Measurements from ENCODE around the gene RUNX1.

Gene RUNX1

DNA sequence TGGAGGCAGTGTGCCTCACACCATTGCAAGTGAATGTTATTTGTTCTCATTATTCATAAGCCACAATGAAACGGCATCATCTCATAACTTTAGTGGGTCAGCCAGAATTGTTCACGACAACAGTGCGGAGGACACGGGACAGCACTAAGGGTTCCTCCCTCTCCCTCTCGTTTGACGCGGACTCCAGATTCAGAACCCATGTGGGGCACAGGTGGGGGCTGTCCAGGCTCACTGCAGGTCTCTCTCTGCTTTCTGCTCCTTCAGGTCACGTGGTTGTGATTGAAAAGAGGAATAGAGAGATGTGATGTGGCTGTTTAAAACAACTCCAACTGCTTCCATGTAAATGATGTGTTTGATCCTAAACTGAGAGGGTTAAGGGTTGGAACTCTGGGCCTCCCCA is 13.5 kb downstream of the RUNX1 start:
- no peak for DNase-seq

DNA sequence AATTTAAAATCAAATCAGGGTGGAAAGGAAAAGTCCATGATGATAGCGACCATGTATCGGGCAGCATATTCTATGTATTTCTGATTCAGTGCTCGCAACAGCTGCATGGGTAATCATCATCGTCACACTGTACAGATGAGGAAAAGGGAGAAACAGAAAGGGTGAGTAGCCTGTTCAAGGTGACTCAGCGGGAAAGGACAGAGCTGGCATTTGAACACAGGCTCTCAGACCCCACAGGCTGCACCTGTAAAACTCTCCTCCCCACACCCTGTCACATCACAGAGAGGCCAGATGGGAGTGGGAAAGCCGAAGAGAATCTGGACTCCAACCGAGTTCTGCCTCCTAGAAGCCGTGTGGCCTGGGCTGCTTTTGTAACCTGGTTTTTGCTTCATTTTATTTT is 14.0 kb downstream of the RUNX1 start:
- DNase-seq, result no peak

DNA sequence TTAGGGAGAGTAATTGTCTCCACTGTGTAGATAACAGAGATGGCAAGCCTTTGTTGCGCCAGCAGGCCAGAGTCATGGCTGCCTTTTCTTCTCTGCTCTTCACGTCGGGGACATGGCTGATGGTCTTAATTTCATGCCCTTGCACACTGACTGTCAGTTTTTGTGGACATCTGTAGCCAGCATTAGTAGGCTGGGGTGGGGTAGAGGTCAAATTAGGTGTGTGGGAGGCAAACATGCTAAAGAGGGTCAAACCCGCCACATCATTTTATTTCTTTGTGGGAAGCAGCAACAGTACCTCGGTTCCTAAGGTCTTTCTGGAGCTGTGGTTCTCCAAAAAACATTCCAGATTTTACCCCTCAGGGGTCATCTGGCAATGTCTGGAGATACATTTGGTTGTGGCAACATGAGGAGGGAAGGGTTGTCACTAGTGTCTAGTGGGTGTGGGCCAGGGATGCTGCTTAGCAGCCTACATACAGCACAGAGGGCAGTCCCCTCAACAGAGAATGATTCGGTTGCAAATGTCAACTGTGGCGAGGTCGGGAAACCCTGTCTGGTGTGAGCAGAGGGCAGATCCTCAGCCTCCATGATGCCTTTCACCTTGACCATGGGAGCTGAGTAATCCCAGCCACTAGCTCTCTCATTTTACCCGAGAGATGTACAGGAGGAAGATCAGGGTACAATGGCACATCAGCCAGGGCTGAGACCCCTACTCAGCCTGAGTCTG is 14.7 kb downstream of the RUNX1 start:
- DNase-seq, result no peak

DNA sequence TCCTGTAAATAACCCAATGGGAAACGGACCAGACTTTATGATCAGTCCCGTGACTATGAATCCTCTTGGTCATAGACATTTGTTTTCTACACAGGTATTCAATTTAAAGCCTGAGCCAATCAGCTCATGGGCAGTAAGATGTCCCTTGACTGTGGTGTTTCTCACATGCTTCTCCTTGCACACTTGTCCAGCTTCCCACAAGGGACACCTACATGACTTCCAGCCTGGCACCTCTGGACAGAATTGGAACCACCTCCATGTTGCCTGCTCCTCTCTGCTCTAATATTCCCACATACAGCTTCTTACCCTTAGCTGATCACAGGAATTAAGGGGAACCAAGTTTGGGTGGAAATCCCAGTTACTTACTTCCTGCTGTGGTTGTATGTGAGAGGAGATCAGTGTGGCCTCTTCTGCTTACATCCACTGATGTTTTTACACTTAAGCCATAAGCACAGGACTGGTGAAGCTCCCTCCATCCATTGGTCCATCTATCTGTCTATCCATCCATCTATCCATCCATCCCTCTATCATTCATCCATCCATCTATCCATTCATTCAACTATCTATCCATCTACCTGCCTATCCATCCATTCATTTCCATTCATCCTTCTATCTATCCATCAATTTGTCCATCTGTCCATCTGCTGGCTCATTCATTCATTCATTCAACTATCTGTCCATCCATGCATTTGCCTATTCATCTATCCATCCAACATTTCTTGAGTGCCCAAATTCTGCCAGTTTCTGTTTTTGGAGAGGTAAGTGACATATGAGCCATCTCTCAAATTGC is 16.4 kb downstream of the RUNX1 start:
- no peak for DNase-seq

DNA sequence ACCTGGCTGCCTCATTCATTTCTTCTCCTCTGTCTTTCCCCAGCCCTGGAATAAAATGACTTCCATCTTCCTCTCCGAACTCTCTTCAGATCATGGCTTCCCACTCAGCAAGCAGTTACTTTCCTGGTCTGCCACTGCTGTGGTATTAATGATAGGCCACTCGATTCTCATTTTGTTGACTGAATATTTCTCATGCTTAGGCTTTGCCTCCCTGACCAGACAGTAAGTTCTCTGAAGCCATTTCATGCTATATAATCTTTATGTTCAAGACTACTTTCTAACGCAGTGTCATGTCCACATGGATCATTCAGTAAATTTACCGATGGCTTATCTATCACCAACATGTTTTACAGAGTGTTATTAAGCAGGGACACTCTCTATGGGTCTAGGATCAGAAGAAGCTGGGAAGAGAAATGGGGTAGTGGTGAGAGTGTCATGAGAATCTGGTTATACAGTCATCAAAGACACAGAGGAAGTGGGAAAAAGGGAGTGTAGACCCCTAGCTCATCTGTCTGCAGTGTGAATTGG is 20.6 kb downstream of the RUNX1 start:
- no peak for DNase-seq

DNA sequence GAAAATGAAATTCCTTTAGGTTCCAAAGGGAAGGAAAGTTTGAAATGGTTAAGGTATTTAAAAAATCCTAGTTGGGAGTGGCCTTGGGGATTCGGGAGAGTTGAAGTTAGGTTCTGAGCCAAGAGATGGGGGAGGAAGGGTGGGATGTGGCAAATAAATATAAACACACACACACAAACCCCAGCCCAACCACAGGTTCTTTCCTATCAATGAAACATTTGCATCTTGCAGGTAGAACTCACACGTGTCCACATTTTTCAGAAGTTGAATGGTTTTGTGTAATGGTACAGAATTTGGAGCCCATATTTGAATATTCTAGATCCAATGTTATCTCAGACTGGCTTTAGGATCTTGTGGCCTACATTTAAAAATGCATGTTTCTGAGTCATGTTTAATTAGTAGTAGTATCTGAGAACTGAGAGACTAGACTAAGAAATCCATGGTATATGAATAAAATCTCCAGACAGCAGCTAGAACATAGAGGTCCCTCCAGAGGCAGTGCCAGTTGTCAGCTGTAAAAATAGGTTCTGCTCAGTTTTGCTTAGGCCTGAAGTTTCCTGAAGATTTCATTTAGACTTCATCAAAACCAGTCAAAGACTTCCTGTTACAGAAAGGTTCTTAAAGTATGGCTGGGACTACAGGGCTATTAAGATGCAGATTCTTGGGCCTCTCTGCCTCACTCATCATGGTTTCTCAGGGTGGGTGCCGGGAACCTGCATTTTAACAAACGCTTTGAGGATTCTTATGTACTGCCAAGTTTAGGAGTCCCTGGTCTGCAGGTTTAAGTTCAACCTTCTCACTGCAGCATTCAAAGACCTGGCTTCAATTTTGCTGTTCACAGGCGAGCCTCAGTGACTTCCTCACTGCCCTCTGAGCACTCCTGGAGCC is 21.3 kb downstream of the RUNX1 start:
- no peak for DNase-seq

DNA sequence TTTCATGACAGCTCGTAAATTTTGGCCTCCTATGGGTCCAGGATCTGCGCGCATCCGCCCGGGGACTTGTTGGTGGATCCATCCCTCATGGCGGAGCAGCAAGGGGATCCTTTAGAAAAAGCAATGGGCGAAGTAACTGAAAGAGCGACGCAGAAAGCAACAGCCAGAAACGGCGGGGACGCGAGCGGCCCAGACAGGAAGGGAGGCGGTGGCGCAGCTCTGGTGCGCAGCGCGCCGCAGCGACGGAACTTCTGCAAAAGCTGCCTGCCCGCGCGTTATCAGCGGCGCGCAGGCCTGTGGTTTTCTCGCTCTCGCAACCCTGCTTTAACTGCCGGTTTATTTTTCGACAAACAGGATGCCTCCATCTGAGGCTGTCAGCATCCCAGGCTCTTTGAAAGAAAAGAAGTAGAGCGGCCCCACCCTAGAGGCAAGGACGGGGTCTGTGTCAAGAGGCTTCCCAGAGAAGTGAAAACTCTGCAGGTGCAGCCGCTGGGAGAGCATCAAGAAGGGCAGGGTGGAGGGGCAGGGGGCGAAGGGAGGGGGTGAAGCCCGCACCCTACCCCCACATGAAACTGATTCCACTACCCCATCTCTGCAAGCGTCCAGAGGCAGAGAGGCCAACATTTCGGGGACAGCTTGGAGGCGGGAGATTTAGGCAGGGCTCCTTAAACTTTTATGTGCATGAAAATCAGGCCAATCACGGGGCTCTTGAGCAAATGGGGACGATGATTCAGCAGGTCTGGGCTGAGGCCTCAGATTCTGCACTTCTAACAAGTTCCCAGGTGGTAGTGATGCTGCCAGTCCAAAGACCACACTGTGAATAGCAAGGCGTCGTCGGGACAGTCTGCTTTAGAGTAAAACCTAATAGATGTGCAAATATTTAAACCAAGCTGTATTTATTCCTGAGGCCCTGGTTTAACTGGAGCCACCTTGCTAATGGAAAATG is 22.2 kb downstream of the RUNX1 start:
- peak; percentile 88 for DNase-seq

DNA sequence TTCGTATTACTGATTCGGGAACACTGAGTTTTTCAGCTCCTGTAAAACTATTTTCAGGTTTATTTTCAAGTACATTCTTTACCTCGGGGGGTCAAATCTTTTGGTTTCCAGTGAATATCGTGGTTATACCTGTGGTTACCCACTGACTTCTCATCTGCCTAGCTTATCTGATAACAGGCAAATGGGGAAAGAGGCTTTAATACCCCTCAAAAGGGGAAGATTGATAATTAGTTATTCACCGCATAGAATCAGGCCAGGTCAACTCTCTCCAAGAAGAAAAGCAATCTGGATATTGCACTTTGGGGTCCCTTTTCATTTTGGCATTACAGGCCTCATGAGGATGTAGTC is 23.0 kb downstream of the RUNX1 start:
- DNase-seq, result no peak

DNA sequence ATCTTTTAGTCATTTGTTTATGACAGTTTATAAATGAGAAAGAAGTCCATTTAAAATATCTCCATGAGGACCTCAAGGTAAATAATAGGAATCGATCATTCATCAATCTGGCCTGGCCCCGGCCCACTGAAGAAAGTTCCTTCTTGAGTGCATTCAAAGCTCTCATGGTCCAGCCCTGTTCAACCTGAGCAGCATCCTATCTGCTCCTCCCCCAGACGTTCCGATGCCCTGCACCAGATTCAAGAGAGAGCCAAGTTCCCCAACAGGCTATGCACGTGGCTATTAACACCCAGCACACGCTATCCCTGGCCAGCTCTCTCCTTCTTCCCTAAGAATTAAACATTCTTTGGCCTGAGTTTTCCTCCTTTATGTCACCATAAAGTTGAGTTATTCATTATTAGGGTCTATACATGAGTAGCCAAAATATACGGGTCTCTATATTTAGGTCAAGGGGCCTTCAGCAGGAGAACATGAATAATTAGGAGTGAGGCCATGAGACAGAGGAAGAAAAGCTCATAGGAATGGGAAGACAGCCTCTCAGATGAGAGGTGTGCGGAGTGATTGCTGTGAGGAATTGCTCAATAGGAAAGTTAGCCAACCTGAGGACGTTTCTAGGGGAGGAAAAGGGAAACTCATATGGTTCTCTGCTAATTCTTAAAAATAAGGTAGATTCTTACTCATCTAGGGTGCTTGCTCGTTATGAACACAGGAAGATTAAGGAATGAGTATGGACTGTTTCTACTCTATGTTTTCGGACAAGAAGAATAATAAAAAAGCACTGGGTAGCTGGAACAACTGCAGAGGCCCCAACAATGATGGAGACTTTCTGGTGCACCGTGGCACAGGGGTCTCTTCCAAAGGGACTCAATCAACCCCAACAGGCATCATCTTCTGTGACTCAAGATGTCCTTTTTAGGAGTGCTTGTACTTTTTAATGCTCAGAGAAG is 23.6 kb downstream of the RUNX1 start:
- no peak for DNase-seq

DNA sequence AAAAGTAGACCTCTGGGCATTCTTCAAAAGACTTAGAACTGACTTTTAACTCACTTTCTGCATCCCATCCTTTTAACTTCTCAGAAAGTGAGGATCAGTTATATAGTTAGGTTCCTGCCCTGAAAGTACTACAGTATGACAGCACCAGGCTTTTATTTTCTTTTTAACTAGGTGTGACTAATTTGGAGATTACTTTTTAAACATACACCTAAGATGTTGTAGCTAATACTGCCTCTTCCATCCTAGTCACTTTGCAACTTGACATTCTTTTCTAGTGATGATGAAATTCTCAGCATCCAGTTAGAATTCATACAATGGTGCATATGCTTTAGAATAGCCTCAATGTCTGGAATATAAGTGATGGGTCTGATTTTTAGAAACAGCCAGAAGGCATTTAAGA is 24.6 kb downstream of the RUNX1 start:
- DNase-seq, result no peak

DNA sequence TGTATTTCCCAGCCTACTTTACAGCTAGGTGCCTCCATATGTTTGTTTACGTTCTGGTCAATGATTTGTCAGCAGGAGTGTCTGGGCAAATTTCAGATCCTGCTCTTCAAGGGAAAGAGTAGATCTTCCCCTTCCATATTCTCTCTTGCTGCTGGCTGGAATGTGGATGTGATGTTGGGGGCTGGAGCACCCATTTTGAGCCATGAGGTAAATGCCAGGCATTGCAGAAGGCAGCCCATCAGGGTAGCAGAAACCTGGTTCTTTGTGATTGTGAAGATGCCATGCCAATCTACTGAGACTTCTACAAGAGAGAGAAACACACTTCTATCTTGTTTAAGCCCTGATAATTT is 25.1 kb downstream of the RUNX1 start:
- DNase-seq, result no peak

DNA sequence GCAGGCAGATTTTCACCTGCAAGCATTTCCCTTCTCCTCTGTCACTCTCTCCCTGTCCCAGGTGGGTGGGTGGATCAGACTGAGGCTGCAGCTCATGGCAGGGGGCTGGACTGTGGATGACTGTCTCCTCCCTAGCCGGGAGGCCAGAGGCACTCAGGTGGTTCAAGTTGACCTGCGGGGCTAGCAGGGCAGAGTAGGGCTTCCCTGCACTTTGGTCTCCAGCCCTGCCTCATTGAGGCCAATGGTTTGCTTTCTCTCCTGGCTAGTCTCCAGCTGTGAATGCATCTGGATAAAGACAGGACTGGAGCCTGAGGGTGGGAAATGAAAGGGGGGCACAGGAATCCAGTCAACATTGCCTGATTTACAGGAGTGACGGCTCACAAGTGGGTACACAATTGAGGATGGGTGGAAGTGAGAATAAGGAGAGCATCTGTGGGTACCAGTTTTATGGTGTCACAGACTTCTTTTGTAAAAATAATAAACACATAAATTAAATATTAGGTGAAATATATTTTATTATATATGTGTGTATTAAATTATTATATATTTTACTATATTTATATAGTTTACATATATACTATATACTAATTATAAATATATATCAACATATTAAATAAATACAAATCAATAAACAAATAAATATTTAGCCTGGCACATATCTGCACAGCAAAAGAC is 25.6 kb downstream of the RUNX1 start:
- DNase-seq, result no peak

DNA sequence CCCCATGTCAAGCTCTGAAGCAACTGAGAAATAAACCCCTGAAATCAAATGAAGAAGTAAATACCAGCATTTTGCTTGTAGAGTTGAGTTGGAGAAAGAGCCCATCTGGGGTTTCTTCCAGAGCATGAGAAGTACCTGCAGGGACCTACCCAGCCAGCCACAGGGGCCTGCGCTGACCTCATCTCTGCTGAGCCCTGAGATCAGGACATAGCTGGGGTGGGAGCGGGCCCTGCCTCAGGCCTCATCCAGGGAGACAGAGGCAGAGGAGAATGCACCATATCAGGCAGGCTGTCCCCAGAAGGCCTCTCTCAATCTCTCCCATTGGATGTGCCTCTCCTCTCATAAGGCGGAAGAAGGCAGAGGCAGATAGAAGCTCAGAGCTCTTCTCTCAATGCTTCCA is 27.6 kb downstream of the RUNX1 start:
- no peak for DNase-seq

DNA sequence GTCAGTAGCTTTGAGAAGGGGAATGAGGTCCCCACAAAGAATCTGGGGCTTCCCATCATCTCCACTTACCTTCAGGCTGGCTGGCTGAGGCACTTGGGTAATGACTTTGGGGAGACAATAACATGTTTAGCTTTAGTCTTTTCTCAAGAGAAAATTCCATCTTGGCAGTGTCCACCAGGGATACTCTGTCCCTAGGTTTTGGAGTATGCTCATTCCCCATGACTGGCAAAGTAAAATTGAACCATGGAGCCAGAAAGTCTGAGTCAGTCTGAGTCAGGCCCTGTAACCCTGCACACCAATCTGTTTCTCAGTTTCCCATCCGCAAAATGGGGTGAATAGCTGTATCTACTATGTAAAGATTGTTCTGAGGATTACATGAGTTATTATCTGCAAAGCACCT is 28.2 kb downstream of the RUNX1 start:
- no peak for DNase-seq

DNA sequence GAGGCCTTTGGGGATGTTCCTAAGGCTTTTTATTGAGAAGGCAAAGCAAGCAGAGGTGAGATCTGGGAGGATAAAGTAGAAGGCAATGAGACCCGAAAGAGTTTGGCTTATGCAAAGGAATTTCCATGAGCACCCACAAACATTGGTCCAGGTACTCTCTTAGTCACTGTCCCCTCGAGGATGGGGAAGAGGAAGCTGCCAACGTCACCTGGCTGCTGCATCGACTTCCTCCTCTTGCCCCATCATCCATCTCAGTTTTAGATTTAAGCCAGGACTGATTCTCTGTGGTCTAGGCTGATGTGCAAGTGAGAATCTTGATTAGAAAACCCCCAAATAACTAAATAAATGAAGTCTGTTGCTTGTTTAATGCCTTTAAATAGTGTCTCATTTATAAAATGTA is 28.7 kb downstream of the RUNX1 start:
- DNase-seq, result peak; percentile 39

DNA sequence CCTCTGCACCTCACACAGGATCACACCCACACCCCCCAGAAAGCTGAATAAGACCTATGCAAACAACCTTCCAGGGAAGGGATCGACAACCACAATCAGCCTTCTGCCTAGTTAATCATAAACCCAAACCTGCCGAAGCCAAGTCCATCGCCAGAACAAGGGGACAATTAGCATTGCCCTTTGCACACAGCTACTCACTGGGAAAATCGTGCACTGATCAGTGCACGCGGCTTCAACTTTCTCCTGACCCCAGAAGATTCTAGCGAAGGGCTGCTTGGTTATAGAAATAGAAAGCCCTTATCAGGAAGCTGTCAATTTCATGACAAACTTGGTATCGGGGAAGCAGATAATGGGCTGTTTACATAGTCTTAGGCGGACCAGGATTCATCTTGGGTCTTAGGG is 29.5 kb downstream of the RUNX1 start:
- no peak for DNase-seq

DNA sequence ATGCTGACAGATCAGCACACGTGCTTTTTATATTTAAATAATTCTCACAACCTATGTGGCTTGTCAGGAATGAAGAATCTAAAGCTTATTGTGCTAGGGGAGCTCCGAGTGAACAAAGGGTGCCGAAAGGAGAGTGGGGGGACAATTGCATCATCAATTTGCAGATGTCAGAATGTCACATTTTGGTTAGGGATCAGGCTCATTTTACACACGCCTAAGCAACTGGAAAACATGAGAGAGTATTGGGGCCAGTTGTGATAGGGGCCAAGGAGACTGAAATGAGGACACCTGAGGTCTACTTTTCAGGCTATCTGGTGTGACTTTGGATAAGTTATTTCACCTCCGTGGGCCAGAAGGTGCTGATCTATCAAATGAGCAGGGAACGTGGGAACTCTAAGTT is 31.8 kb downstream of the RUNX1 start:
- no peak for DNase-seq

DNA sequence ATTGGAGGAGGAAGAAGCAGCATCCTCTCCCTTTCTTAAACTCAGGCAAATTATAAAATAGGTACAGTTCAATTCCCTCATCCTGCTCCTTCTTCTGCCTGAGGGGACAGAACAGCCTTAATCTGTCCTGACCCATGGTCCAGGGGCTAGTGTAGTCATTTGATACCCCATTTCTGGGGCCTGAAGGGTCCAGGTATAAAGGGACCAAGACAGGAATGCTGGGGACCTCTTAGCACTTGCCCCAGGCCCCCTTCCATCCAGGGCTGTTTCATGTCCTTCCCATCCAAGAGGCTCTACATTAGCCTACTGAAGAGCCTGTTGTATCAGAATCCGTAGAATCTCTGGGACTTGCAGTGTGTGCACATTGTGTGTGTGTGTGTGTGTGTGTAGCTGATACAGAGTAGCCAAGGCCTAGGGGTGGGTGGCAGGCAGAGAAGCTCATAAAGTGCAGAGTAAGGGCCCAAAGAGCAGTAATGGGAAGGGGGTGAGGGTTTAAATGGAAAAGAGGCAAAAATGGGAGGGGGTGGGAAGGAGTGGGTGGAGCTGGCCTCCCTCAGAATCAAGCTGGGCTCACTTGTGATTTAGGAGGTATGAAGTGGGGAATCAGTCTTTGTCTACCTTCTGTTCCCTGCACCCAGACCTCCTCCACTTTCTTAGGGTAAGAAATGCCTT is 32.4 kb downstream of the RUNX1 start:
- no peak for DNase-seq

DNA sequence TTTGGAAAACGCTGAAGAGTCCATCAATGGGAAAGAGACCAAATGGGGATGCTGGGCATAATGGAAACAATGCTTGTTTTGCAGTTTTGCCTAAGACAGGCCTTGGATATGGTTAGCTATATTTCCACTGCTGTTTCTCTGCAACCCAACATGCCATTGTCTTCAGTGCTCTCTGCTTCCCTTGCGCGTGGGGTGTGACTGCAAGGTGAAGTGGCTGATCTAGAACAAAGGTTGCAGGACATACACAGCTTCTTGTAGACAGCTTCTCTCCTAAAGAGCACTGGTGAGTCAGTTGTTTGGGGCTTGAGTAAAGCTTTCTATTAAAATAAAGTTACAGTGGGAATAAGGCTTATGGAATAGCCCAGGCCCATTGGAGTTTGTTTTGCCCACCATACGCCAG is 33.0 kb downstream of the RUNX1 start:
- no peak for DNase-seq

DNA sequence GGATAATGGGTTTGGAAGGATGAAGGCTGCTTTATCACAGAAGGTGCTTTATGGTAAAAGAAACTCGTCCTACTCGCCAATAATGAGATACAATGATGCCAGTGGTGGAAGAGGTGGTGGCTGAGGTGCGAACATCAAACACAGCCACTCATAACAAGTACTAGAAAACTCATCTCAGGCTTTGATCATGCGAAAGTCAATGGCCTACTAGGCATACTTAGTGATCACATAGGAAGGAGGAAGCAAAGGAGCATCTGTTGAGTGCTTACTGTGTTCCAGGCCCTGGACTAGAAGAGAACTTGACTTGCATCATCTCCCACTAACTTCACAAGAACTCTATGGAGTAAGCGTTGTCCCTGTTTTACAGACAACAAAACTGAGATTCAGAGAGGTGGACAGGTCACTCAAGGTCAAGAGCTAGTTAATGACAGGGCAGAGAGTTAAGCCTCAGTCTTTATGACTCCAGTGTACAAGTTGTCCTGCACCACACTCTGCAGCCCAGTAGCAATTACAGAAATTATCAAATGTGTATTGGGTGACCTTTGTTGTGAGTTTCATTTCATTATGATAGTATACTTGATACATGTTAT is 33.6 kb downstream of the RUNX1 start:
- no peak for DNase-seq
